Measurements from ENCODE around the gene ATP6V0C. TPM values are rescaled to one million over a fixed set of nuclear protein-coding genes. Genes with fewer than 3 reads are reported as not detected.

ATP6V0C gene
- total RNA-seq, 3 donors from 2014 or later: 27.5 to 70.2 (median 45.4) TPM

DNA sequence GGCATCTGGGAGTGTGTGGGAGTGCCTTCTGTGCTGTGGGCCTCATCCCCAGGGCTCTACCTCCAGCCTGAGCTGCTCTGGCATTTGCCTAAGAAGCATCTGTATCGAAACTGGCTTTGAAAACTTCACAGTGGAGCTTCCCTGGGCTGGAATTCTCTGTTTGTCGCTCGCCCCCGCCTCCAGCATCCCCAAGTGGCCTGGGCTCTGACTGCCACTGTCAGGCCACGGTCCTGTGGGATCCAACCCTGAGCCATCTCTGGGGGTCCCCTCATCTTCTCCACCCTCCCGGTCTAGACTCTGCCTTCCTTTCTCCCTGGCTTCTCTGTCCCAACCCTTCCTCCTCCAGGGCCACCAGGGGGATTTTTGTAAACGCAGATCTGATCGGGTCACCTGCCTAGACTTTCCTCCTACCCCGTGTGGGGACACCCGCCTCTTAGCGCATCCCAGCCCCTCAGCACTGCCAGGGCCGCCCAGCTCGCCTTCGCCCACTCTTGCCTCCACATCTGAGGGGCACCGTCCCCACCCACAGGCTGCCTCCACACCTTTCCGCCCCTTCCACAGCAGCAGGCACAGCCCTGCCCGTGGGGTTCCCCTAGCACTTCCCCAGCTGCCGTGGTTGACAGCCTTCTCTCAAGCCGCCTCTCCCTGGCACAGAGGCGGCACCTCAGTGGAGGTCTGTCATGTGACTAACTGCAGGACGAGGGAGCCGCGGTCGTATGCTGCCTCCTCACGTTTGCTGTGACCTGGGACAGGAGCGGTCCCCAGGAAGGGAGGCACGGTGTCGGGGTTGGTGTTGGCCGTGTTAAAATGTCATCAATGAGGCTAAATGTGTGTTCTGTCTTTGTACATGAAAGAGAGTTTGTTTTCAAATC is 26.9 kb upstream of the ATP6V0C start:
- H3K4me3 ChIP-seq: no peak overlapping the region
- intact Hi-C loops (cut with DNase I; ENCODE audit: low total_unique reads): no loop called here
- peak; percentile 71 to 74 for DNase-seq (ENCODE audit: low spot score in 2 of 2)
- no peak for TF ChIP-seq POLR2A (IDR thresholded peaks at IDR 0.05)
- TF ChIP-seq, protein P1, sequence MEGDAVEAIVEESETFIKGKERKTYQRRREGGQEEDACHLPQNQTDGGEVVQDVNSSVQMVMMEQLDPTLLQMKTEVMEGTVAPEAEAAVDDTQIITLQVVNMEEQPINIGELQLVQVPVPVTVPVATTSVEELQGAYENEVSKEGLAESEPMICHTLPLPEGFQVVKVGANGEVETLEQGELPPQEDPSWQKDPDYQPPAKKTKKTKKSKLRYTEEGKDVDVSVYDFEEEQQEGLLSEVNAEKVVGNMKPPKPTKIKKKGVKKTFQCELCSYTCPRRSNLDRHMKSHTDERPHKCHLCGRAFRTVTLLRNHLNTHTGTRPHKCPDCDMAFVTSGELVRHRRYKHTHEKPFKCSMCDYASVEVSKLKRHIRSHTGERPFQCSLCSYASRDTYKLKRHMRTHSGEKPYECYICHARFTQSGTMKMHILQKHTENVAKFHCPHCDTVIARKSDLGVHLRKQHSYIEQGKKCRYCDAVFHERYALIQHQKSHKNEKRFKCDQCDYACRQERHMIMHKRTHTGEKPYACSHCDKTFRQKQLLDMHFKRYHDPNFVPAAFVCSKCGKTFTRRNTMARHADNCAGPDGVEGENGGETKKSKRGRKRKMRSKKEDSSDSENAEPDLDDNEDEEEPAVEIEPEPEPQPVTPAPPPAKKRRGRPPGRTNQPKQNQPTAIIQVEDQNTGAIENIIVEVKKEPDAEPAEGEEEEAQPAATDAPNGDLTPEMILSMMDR (IDR thresholded peaks at IDR 0.05): peak in 1 of 3 donors; percentile 16
- H3K4me1 ChIP-seq: peaks cover 10 to 25% of the 10 kb centered on the region in 2 donors
- no peaks in the 10 kb centered on the region for H3K27me3 ChIP-seq
- H3K9me3 ChIP-seq: no peaks in the 10 kb centered on the region
- H3K27ac ChIP-seq: peak overlapping the region; percentile 29 to 90
- no peaks in the 10 kb centered on the region for H3K36me3 ChIP-seq

DNA sequence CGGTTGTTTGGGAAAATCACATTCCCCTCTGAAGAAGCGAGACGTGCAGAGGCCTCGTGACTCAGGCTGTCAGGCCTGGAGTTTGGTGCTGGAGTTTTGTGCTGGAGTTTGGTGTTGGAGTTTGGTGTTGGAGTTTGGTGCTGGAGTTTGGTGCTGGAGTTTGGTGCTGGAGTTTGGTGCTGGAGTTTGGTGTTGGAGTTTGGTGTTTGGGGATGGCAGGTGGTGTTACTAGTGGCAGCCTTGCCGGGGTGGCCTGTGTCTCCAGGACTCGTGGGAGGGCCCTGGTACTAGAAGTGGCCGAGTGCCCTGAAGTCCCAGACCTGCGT is 26.3 kb upstream of the ATP6V0C start:
- H3K27ac ChIP-seq: peak overlapping the region; percentile 48 to 90
- H3K4me3 ChIP-seq: no peak overlapping the region
- intact Hi-C loops (cut with DNase I; ENCODE audit: low total_unique reads): no loop called here
- peaks cover 8 to 19% of the 10 kb centered on the region in 2 donors for H3K4me1 ChIP-seq
- H3K27me3 ChIP-seq: no peaks in the 10 kb centered on the region
- no peak for DNase-seq (ENCODE audit: low spot score in 2 of 2)
- no peak for TF ChIP-seq POLR2A (IDR thresholded peaks at IDR 0.05)
- no peak for TF ChIP-seq POLR2AphosphoS5 (IDR thresholded peaks at IDR 0.05)
- TF ChIP-seq, protein P1 (IDR thresholded peaks at IDR 0.05): no peak
- H3K9me3 ChIP-seq: no peaks in the 10 kb centered on the region
- no peaks in the 10 kb centered on the region for H3K36me3 ChIP-seq

DNA sequence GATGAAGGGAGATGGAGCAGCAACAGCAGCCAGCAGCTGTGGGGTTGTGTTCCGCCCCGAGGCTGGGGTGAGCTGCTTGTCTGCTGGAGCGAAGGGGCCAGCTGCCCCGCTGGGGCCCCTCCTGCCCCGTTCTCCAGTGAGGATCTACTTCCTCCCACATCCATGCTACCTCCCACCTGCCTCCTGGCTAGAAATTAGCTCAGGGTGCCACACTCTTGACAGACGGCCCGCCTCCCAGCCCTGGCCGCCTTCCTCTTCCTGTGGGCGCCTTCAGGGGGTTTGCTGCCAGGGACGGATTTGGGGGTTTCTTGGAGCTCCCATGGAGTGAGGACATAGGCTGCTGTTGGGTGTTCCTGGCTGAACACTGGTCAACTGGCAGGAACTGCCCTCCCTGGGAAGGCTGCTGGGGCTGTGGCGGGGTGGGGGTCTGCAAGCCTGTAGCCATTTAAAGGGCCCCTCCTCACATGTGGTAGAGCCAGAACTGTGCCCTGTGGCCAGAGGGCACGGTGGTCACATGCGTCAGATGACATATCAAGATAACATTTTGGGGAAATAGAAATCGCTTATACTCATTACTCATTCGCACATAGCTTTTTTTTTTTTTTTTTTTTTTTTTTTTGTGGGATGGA is 25.7 kb upstream of the ATP6V0C start:
- Histone ChIP-seq H3K4me1 (peaks cover 6 to 17% of the 10 kb centered on the region in 2 donors), H3K4me3 (no peak overlapping the region), H3K27ac (peak overlapping the region in 1 of 2 donors; percentile 48), H3K9me3 (no peaks in the 10 kb centered on the region), H3K27me3 (no peaks in the 10 kb centered on the region), H3K36me3 (no peaks in the 10 kb centered on the region)
- no peak for DNase-seq (ENCODE audit: low spot score in 2 of 2)
- TF ChIP-seq POLR2AphosphoS5 (IDR thresholded peaks at IDR 0.05) (no peak), POLR2A (IDR thresholded peaks at IDR 0.05) (no peak)
- TF ChIP-seq, protein P1 (IDR thresholded peaks at IDR 0.05): no peak
- intact Hi-C loops (cut with DNase I; ENCODE audit: low total_unique reads): no loop called here

DNA sequence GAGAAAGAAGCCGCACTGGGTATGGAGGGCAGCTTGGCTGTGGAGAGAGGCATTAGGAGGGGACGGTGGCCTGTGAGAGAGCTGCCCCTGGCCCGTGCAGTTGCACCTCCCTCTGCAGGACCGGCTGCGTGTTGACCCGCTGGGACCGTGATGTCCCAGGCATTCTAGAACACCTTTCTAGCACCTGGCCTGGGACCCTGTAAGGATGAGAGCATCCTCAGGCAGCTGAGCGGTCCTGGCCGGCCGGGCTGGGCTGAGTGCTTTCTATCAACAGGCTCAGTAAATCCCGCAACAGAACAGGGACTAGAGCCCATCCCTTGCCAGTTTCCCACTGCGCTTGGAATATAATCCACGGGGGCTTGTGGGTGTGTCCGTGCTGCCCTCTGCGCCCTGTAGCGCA is 24.2 kb upstream of the ATP6V0C start:
- Histone ChIP-seq H3K9me3 (no peaks in the 10 kb centered on the region), H3K4me3 (no peak overlapping the region), H3K27me3 (no peaks in the 10 kb centered on the region), H3K27ac (no peak overlapping the region), H3K36me3 (no peaks in the 10 kb centered on the region), H3K4me1 (peaks cover 2 to 6% of the 10 kb centered on the region in 2 donors)
- TF ChIP-seq POLR2AphosphoS5 (IDR thresholded peaks at IDR 0.05) (no peak), POLR2A (IDR thresholded peaks at IDR 0.05) (no peak)
- TF ChIP-seq, protein P1 (IDR thresholded peaks at IDR 0.05): no peak
- intact Hi-C loops (cut with DNase I; ENCODE audit: low total_unique reads): no loop called here
- DNase-seq (ENCODE audit: low spot score in 2 of 2): no peak

All from breast epithelium (tissue), 4 donors.